ENCODE measurements around the gene SPAG5.

DNA sequence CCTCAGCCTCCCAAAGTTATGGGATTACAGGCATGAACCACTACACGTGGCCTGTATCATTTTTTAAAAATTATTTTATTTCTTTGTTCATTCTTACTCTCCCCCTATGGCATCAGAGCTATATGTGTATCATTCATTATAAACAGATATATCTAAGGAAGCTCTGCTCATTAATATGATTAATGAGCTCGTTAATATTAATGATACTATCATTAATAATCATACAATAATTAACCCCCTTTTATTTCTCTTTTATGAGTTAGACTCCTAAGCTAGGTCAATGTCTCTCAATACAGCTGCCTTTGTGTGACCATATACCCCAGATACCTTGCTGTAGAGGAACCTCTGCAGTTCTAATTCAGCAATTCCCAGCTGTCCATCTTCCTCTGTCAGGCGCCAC lies 19.6 kb upstream of the SPAG5 start:
- TF ChIP-seq POLR2AphosphoS5 (IDR thresholded peaks at IDR 0.05; ENCODE audit: low read depth) (no peak), EZH2 (IDR thresholded peaks at IDR 0.05; ENCODE audit: low read depth, unreplicated experiment) (no peak), CREB1 (CRISPR knock-in tag; IDR thresholded peaks at IDR 0.05; ENCODE audit: low read depth) (no peak), EZH2phosphoT487 (IDR thresholded peaks at IDR 0.05; ENCODE audit: unreplicated experiment) (no peak), NANOG (IDR thresholded peaks at IDR 0.05; ENCODE audit: borderline replicate concordance) (no peak), JUNB (IDR thresholded peaks at IDR 0.05; ENCODE audit: unreplicated experiment) (no peak), ZNF114 (CRISPR knock-in tag; IDR thresholded peaks at IDR 0.05) (no peak), ZNF331 (CRISPR knock-in tag; IDR thresholded peaks at IDR 0.05; ENCODE audit: low read depth) (no peak), STAT1 (IDR thresholded peaks at IDR 0.05; ENCODE audit: unreplicated experiment) (no peak)
- TF ChIP-seq, protein P1, sequence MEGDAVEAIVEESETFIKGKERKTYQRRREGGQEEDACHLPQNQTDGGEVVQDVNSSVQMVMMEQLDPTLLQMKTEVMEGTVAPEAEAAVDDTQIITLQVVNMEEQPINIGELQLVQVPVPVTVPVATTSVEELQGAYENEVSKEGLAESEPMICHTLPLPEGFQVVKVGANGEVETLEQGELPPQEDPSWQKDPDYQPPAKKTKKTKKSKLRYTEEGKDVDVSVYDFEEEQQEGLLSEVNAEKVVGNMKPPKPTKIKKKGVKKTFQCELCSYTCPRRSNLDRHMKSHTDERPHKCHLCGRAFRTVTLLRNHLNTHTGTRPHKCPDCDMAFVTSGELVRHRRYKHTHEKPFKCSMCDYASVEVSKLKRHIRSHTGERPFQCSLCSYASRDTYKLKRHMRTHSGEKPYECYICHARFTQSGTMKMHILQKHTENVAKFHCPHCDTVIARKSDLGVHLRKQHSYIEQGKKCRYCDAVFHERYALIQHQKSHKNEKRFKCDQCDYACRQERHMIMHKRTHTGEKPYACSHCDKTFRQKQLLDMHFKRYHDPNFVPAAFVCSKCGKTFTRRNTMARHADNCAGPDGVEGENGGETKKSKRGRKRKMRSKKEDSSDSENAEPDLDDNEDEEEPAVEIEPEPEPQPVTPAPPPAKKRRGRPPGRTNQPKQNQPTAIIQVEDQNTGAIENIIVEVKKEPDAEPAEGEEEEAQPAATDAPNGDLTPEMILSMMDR (conservative IDR thresholded peaks at IDR 0.05; ENCODE audit: low read depth in 2 of 2), result no peak
- TF ChIP-seq, protein P2, sequence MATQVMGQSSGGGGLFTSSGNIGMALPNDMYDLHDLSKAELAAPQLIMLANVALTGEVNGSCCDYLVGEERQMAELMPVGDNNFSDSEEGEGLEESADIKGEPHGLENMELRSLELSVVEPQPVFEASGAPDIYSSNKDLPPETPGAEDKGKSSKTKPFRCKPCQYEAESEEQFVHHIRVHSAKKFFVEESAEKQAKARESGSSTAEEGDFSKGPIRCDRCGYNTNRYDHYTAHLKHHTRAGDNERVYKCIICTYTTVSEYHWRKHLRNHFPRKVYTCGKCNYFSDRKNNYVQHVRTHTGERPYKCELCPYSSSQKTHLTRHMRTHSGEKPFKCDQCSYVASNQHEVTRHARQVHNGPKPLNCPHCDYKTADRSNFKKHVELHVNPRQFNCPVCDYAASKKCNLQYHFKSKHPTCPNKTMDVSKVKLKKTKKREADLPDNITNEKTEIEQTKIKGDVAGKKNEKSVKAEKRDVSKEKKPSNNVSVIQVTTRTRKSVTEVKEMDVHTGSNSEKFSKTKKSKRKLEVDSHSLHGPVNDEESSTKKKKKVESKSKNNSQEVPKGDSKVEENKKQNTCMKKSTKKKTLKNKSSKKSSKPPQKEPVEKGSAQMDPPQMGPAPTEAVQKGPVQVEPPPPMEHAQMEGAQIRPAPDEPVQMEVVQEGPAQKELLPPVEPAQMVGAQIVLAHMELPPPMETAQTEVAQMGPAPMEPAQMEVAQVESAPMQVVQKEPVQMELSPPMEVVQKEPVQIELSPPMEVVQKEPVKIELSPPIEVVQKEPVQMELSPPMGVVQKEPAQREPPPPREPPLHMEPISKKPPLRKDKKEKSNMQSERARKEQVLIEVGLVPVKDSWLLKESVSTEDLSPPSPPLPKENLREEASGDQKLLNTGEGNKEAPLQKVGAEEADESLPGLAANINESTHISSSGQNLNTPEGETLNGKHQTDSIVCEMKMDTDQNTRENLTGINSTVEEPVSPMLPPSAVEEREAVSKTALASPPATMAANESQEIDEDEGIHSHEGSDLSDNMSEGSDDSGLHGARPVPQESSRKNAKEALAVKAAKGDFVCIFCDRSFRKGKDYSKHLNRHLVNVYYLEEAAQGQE (IDR thresholded peaks at IDR 0.05; ENCODE audit: unreplicated experiment), result no peak
- TF ChIP-seq, protein P3, sequence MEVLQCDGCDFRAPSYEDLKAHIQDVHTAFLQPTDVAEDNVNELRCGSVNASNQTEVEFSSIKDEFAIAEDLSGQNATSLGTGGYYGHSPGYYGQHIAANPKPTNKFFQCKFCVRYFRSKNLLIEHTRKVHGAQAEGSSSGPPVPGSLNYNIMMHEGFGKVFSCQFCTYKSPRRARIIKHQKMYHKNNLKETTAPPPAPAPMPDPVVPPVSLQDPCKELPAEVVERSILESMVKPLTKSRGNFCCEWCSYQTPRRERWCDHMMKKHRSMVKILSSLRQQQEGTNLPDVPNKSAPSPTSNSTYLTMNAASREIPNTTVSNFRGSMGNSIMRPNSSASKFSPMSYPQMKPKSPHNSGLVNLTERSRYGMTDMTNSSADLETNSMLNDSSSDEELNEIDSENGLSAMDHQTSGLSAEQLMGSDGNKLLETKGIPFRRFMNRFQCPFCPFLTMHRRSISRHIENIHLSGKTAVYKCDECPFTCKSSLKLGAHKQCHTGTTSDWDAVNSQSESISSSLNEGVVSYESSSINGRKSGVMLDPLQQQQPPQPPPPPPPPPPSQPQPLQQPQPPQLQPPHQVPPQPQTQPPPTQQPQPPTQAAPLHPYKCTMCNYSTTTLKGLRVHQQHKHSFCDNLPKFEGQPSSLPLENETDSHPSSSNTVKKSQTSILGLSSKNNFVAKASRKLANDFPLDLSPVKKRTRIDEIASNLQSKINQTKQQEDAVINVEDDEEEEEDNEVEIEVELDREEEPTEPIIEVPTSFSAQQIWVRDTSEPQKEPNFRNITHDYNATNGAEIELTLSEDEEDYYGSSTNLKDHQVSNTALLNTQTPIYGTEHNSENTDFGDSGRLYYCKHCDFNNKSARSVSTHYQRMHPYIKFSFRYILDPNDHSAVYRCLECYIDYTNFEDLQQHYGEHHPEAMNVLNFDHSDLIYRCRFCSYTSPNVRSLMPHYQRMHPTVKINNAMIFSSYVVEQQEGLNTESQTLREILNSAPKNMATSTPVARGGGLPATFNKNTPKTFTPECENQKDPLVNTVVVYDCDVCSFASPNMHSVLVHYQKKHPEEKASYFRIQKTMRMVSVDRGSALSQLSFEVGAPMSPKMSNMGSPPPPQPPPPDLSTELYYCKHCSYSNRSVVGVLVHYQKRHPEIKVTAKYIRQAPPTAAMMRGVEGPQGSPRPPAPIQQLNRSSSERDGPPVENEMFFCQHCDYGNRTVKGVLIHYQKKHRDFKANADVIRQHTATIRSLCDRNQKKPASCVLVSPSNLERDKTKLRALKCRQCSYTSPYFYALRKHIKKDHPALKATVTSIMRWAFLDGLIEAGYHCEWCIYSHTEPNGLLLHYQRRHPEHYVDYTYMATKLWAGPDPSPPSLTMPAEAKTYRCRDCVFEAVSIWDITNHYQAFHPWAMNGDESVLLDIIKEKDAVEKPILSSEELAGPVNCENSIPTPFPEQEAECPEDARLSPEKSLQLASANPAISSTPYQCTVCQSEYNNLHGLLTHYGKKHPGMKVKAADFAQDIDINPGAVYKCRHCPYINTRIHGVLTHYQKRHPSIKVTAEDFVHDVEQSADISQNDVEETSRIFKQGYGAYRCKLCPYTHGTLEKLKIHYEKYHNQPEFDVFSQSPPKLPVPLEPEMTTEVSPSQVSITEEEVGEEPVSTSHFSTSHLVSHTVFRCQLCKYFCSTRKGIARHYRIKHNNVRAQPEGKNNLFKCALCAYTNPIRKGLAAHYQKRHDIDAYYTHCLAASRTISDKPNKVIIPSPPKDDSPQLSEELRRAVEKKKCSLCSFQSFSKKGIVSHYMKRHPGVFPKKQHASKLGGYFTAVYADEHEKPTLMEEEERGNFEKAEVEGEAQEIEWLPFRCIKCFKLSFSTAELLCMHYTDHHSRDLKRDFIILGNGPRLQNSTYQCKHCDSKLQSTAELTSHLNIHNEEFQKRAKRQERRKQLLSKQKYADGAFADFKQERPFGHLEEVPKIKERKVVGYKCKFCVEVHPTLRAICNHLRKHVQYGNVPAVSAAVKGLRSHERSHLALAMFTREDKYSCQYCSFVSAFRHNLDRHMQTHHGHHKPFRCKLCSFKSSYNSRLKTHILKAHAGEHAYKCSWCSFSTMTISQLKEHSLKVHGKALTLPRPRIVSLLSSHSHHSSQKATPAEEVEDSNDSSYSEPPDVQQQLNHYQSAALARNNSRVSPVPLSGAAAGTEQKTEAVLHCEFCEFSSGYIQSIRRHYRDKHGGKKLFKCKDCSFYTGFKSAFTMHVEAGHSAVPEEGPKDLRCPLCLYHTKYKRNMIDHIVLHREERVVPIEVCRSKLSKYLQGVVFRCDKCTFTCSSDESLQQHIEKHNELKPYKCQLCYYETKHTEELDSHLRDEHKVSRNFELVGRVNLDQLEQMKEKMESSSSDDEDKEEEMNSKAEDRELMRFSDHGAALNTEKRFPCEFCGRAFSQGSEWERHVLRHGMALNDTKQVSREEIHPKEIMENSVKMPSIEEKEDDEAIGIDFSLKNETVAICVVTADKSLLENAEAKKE (CRISPR knock-in tag; IDR thresholded peaks at IDR 0.05), result no peak

Measured in GM23338 (cell line).